Measurements from ENCODE around the gene SPP2.

SPP2 gene, protein sequence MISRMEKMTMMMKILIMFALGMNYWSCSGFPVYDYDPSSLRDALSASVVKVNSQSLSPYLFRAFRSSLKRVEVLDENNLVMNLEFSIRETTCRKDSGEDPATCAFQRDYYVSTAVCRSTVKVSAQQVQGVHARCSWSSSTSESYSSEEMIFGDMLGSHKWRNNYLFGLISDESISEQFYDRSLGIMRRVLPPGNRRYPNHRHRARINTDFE

DNA sequence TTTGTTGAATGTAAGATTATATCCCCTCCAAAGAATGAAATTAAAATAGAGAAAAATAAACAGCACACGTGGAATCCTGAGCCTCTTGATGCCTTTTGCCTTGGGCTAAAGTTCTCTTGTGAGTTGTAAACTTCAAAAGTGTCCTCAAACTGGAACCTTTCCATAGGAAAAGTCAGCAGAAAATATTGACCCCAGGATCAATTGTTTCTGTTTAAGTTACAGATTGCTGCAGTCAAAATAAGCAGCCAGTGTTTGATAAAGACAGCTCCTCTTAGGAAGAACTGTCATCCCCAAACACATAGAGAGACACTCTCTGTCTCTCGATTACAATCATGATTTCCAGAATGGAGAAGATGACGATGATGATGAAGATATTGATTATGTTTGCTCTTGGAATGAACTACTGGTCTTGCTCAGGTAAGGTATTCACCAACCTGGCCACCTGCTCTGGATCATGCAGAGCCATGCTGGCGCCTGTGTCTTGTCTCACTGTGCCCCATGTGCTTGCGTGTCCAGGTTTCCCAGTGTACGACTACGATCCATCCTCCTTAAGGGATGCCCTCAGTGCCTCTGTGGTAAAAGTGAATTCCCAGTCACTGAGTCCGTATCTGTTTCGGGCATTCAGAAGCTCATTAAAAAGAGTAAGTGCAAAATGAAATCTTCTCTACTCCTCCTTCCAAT is at the start of gene SPP2:
Gene SPP2, plus strand, starts transcription at position 248 of the 681 bp plus-strand sequence. Its CDS starts 85 bp downstream, at position 333.
- DNase-seq, result no peak

DNA sequence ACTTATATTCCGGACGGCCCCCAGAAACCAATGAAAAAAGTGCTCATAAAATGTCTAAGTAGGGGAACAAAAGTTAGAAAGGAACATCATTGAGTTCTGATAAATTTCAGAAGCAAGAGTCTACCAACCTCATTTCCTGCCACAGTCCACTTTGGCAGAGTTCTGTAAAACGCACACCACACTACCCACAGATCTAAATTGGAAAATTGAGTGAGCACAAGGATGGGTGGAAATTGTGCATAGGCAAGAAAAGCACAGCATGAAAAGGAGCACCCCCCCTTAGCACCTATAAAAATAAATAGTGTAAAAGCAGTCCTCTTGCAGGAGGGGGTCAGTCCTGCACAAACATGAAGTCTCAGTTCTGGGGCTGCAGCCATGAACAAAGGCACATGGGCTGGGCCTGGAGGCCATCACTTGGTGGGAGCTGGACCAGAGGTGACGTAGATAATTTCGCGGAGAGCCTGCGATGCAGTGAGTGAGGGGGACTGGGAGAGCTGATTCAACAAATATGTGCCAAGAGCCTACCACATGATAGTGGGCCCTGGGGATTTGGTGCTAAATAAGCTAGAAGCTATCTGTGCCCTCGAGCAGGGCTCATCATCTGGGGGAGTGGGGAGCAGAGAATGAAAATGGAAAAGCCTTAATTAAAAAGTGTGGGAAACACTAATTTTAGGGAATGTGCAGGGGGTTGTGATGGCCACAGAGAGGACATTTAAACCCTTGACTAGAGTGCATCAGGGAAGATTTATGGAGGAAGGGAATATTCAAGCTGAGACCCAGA is 48.9 kb upstream of the SPP2 start:
- DNase-seq, result no peak

DNA sequence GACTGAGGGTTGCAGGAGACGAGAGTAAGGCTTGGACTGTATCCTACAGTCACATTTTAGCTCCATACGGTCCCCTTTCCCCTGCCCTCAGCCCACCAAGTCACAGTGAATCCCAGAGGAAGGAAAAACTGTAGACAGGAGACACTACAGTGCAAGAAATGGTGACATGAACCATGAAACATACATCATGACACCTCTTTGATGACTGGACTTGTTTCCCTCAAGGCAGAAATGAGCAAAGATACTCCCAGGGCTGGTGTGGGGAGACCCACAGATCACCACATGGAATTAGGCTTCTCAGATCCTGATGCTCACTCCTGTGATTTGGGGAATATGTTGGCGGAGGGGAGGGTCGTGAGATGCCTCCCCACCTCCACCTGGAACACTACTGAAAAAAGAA is 48.2 kb upstream of the SPP2 start:
- DNase-seq, result no peak

DNA sequence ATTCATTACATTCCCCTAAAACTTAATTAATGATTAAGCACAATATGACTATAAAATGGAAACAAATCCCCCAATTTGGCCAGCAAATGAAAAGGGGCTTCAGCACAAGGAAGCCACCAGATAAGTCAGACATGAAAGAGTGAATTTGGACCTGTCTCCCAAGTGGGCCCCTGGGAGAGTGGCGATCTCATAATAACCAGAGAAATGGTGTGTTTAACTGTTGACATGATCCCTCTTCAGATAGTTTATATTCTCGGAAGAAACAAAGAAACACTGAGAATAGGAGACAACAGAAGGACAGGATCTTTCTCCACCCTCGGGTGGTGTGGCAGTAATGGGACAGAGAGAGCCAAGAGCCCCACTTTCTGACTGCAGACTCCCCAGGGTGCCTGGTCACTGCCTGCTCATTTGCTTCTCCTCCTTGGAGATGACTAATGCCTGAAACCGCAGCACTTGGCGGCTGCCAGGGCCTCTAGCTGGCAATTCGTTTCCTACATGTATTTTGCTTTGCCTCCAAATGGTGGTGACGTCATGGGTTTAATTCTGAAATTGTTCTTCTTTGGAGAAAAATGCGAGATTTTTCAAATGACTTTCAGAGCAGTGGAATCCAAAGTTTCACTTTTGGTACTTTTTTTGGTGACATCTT is 46.4 kb upstream of the SPP2 start:
- DNase-seq, result no peak

DNA sequence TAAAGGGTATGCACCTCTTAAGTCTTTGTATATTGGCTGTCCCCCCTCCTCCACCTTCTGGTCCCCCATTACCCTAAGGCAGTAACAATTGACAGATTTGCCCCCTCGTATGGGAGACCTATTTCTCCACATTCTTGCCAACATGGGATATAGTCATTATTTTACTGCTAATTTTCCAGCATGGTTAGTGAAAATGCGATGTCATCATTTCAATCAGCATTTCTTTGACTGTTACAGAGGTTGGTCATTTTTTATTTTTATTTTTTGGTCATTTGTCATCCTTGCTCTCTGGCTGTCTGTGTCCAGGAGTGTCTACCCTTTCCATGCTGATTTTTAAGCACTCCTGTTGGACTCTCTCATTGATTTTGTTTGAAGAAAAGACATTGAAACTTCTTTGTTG is 45.4 kb upstream of the SPP2 start:
- no peak for DNase-seq

DNA sequence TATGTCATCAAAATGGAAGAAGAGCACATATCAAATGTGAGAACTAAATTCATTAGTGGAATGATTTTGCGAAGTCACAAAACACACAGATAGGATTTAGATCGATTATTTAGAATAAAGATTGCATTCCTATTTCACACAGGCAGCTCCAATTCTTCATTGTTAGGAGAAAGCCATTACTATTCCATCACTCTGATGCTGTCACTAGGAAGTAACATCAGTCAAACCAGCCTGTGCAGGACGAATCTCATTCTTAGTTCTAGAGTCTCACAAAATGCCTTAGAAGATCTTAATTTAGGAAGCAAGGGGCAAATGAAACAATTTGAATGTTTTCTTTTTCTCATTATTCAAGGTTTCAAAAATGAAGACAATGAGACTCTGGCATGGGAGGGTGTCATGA is 44.0 kb upstream of the SPP2 start:
- no peak for DNase-seq

DNA sequence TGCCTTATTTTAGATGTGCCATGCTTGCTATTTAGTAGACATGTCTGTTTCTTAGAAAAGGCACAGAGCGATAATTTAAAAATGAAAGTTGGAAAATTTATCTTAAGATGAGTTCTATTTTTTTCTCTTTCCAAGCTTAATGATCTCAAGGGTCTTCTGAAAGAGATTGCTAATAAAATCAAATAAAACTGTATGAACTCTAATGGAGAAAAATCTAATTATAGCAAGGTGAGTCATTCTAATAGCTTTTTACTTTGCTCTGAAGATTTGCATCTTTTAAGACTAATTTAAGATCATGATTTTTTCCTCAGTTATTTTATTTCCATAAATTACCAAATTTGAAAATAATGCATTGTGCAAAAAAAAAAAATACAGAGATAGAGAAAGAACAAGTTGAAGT is 36.1 kb upstream of the SPP2 start:
- no peak for DNase-seq

DNA sequence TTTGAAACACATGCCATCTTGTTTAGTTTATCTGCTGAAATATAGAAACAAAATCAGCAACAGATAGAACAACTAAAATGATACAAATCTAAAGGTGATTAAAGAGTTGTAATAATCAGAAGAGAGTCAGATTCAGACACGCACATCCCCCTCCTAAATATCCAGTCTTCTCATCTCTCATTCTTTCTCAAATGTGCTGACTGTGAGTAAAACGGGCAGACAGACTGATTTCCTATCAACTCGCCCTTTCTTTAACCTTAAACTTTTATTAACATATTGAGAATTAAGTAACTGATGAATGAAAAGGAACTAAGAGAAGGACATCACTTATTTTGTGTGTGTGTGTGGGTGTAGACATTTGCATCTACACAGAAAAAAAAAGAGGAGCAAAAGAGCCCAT is 34.6 kb upstream of the SPP2 start:
- DNase-seq, result no peak

DNA sequence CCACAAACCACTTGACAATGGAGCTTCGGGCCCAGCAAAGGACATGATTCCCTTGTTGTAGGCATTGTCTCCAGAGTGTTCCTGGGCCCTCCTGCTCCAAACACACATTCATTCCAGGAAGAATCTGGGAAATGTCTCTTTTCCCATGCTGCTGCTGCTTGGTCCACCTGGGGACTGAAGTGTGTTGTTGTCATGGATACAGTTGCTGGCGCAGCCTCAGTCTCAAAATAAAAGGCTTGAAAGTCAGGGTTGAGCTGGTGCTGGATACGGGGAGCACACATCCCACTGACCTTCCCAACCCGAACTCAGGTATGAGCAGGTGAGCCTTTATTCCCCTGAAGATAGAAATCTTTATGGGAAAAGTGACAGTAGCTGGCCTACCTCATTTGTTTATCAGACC is 30.6 kb upstream of the SPP2 start:
- no peak for DNase-seq

DNA sequence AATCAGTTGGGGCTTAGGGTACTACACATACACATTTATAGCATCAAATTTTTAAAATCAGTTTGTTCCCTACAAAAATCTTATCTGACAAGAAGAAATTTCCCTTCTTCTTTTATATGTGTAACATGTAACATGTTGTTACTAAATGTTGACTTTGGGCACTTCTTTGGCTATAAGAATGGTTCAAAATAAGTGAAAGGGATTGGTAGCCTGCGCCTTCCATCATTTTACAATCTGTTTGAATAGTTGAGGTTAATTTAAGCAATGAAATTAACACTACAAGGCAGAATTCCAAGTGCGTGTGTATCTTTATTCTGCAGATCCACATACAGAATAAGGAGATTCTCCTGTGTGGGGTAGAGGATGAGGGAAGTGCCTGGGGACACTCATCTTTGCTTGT is 30.2 kb upstream of the SPP2 start:
- no peak for DNase-seq

DNA sequence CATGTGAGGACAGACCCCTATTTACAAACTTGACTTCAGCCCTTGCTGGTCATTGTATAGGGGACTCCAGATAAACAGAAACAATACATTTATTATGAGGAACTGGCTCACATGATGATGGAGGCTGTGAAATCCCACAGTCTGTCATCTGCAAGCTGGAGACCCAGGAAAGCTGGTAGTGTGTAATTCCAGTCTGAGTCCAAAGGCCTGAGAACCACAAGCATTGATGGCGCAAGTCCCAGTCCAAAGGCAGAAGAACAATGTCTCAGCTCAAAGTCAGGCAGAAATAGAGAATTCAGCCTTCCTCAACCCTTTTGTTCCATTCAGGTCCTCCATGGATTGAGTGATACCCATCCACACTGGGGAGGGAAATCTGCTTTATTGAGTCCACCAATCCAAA is 28.1 kb upstream of the SPP2 start:
- DNase-seq, result no peak

DNA sequence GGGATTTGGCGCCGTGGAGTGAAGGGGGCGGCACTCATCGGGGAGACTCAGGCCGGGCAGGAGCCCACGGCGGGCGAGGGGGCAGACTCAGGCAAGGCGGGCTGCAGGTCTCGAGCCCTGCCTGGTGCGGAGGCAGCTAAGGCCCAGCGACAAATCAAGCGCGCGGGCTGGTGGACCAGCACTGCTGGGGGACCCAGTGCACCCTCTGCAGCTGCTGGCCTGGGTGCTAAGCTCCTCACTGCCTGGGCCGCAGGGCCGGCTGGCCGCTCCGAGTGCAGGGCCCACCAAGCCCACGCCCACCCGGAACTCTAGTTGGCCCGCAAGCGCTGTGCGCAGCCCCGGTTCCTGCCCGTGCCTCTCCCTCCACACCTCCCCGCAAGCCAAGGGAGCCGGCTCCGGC is 26.2 kb upstream of the SPP2 start:
- no peak for DNase-seq

DNA sequence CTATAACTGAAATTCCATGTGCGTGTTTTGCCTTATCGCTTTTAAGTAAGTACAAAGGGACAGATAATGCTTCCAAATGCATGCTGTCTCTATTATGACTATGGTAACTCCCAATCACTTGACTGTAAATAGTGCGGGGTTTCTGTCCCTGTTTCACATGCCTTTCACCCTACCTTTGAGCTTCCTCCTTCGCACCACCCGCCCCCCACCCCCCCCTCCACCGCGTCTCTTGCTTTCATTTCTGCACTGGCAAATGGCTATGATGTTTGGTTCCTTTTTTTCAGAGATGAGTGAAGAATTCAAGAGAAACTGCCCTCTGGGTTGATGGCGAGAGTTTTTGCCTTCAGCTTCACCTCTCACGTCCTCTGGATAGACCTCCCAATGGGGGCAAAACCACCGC is 25.0 kb upstream of the SPP2 start:
- DNase-seq, result no peak

DNA sequence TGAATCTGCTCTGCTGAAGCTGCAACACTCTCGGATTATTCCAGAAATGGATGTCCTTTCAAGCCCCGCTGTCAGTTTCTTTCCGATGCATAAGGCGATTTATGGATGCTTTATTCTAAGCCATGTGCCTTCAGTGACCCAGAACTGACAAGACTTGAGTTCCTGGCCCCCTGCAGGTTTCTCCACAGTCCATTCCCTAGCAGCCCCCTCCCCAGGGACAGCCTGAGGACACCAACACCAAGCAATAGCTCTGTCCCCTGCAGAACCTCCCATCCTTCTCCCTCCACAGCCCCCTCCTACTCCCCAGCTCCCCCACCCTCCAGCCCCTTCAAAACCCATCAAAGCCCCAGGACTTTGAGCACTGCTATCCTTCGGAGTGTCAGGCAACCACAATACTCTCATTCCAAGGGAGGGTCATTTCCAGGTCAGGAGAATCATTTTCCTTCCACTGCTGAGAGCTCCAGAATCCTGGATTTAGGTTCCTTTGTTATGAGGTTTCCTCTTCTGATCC is 24.6 kb upstream of the SPP2 start:
- DNase-seq, result no peak

DNA sequence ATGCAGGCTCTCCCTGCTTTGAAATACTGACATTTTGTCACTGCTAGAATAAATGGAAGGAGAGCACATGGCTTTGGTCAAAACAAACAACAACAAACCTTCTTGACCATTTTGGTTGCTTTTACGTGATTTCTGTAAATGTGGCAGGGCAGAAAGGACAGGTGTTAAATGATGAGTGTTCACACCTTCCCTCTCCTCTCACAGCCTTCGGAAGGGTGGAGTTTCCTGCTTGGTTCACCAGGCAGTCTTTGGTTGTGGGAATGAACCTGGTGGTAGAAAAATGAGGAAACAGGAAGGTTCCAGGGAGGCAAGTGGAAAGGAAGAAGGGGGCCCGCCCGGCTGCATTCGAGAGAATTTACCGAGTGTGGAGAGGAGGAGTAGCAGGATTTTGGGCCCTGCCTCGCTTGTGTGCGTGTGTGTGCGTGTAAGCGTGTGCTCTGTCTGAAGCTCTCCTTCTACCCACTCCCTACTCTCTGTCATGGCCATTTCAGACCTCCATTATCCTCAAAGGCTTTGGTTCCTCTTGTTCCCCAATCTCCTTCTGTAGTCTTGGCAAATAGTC is 23.7 kb upstream of the SPP2 start:
- no peak for DNase-seq

DNA sequence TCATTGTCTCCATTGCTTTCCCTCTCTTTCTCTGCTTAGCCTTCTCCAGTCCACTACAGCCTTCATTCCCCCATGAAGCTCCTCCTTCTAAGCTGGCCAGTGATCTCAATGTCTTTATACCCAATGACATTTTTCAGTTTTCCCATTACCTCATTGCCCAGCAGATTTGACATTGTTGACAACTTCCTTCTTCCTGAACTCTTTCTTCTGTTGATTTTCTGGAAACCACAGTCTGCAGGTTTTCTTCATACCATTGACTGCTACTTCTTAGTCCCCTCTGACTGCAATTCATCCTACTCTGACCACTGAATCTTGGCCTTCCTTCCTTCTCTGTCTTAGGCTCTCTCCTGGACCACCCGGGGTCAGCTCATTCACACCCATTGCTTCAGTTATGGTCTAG is 22.9 kb upstream of the SPP2 start:
- no peak for DNase-seq

DNA sequence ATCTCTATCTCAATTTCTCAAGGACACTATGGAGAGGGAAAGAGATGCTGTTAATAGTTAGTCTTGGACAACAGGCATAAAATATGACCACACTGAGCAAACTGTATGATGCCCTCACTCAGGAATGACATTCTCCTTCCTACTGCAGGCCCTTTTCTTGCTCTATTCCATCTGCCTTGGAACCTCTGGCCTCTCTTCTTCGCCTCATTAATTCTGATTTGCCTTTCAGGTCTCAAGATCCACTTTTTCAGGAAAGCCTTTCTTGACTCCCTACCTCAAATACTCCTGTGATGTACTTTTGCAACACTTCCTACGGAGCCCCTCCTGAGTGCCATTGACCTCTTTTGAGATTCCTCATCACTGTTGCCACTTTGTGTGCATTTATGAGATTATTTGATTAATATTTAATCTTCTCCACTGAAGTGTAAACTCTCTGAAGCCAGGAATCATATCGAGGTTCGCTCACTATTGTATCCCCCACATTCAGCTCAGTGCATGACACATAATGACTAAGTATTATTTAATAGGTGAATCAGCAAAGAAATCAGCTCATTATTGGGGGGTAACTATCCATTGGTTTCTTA is 21.3 kb upstream of the SPP2 start:
- DNase-seq, result no peak

DNA sequence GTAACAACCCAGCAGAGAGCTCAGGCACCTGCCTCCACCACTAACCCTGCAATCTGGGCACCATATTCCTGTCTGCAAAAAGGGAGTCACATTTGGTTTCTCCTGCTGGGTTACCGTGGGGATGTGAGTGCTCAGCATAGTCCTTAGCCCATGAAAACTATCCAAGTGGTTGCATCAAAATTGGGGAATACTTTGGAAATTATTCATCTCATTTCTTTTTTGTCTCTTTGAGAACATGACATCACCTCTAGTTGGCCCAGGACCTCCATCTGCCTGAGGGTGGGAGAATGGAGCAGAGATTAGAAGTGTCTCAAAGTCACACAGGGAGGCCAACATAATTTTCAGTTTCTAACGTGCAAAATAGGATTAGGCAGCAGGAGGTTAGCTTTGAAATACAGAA is 19.3 kb upstream of the SPP2 start:
- no peak for DNase-seq

DNA sequence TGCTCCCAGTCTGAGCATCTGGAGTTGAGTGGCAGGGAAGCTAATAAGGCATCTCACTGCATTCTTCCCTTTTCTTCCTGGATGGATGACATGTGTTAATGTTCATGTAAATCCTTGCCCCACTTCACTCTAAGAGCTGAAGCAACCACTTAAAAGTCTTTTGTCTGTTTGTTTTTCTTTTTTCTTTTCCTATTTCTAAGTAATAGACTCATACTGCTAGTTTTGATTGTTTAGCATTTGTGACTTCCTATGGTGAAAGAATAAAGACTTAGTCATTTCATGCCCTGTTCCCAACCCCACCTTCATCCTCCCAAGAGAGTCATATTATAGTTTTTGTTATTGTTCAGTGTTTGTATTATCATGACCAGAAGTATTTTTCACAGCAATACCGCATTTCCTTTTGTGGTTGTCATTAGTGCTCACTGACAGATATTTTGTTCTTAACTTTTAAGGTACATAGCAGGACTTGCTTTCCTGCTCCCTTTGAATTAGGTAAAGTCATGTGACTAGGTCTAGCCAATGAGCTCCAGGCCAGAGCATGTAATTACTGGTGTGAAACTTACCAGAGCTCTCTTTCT is 18.1 kb upstream of the SPP2 start:
- no peak for DNase-seq

DNA sequence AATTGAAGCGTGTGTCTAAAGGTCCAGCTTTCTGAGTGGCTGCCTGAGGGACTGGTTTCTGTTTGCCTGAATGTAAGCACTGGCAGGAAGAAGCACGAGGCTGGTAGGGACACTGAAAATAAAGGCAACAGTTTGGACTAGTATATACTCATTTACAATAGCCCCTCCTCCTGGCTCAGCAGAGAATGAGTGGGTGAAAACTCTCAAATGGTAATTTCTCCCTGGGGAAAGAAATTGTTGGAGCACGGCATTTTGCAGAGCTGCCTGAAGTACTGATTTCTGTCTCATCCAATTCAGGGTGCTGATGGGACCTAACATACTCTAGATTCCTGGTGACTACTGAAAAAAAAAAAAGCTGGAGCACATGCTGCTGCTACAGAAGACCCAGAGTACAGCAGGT is 17.3 kb upstream of the SPP2 start:
- DNase-seq, result no peak

DNA sequence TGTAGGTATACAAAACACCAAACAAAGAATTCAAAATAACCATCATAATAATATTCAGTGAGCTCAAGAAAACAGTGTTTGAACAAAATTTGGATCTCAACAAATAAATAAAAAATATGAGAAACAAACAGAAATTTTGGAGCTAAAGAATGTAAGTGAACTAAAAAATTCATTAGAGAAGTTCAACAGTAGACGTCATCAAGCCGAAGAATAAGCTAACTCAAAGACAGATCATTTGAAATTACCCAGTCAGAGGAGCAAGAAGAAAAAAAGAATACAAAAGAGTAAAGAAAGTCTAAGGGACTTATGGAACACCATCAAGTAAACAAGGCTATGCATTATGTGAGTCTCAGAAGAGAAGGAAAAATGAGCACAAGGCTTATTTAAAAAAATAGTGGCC is 16.6 kb upstream of the SPP2 start:
- DNase-seq, result no peak

DNA sequence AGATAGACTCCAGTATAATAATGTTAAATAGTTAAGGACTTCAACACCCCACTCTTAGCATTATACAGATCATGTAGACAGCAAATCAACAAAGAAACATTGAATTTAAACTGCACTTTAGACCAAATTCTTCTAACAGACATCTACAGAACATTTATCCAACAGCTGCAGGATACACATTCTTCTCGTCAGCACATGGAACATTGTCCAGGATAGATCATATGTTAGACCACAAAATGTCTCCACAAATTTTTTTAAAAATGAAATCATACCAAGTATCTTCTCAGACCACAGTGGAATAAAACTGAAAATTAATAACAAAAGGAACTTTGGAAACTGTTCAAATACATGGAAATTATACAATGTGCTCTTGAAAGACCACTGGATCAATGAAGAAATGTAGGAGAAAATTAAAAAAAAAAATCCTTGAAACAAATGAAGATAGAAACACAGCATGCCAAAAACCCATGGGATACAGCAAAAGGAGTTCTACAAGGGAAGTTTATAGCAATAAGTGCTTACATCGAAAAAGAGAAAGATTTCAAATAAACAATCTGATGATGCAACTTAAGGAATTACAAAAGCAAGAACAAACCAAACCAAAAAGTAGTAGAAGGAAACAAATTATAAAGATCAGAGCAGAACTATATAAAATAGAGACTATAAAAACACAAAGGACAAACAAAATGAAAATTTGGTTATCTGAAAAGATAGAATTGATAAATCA is 12.3 kb upstream of the SPP2 start:
- DNase-seq, result no peak

Data from activated effector memory CD4-positive, alpha-beta T cell treated with anti-CD3 and anti-CD28 coated beads, Interleukin-2, amount 50 U/mL, for 16 hours (primary cell).